BJ (cell line): ENCODE data around the gene TCF12. TPM values are rescaled to one million over a fixed set of nuclear protein-coding genes. Genes with fewer than 3 reads are reported as not detected.

ENCODE experiments used
- CTCF ChIA-PET: fragments of 350-600 bp; formaldehyde crosslinking; extraction: SDS; loops from one replicate; lab custom pipeline; 2021; ENCODE audit warnings: antibody characterized with exemption, inconsistent platforms; lab: Yijun Ruan, JAX
- POLR2A ChIA-PET: fragments of 300-600 bp; sonication (Branson Sonifier 250); formaldehyde crosslinking; extraction: SDS; loops from one replicate; lab custom pipeline; 2021; ENCODE audit warnings: antibody characterized with exemption; lab: Charles Lee
- DNase-seq: peaks from one replicate; pipeline ENCODE4 v3.0.0-alpha.2; 2011; ENCODE audit warnings: low read depth
- H3K27me3 ChIP-seq: 2 replicates; pipeline ENCODE4 v1.6.0; 2011; ENCODE audit warnings: low read length; ENCODE audit not compliant: control insufficient read depth, insufficient read depth
- H3K36me3 ChIP-seq: 2 replicates; pipeline ENCODE4 v1.5.1; 2011; ENCODE audit warnings: low read length; ENCODE audit not compliant: control insufficient read depth, insufficient read depth
- H3K4me3 ChIP-seq: 2 replicates; pipeline ENCODE4 v1.5.1; 2011; ENCODE audit warnings: low read depth, mild to moderate bottlenecking, control low read depth, low read length
- polyA plus RNA-seq: library from polyadenylated mRNA; depleted of rRNA; stranded (reverse); fragments of >200 nt; gene quantifications from 2 replicates; pipeline ENCODE4 v1.2.3, GENCODE V29; 2011
- TF ChIP-seq, protein P1 (sequence below): IDR thresholded peaks from 2 replicates; pipeline ENCODE4 v1.5.1; 2011; ENCODE audit warnings: low read depth, mild to moderate bottlenecking, control low read depth, inconsistent platforms, low read length, moderate library complexity; ENCODE audit not compliant: insufficient read depth

The TCF12 gene
- polyA plus RNA-seq, 1 experiment = 134 TPM

DNA sequence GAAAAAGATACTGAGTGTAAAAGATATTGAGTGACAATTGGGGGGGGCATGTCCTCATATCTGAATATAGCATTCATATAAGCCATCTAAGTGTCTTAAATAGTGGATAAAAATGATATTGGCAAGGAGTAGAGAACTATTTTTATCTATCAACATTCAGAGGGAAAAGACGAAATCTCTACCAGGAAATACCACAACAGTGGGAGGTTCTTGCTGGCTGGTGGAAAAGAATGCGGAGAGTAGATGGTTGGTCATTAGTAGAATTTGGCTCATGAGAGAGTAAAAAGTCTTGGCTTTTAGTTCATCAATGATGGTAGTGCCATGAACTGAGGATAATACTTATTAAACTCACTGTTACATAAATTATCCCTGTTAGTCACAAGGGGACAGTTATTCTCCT lies 4.8 kb upstream of the TCF12 start:
- DNase-seq = no peak
- CTCF ChIA-PET = no interaction called here

DNA sequence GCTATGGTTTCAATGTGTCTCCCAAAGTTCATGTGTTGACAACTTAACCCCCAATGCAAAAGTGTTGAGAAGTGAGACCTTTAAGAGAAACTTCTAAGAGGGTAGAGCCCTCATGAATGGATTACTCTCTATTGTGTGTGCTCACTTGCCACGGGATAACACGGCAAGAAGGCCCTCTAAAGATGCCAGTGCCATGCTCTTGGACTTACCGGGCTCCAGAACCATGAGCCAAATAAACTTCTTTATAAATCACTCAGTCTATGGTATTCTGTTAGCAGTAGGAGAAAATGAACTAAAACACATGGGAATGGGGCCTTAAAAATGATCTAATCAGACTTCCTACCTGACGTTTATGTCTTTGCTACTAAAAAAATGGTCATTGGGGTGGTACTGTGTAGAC lies 2.6 kb upstream of the TCF12 start:
- H3K27me3 ChIP-seq = no peaks in the 10 kb centered on the region
- CTCF ChIA-PET = interaction anchor here (1.4 kb wide), 1 partner anchor 222 kb away, joined by 4 read pairs; no protein-coding TSS in a partner anchor
- POLR2A ChIA-PET = no interaction called here
- DNase-seq = no peak
- no peaks in the 10 kb centered on the region for H3K36me3 ChIP-seq
- H3K4me3 ChIP-seq = no peak overlapping the region
- TF ChIP-seq, protein P1, sequence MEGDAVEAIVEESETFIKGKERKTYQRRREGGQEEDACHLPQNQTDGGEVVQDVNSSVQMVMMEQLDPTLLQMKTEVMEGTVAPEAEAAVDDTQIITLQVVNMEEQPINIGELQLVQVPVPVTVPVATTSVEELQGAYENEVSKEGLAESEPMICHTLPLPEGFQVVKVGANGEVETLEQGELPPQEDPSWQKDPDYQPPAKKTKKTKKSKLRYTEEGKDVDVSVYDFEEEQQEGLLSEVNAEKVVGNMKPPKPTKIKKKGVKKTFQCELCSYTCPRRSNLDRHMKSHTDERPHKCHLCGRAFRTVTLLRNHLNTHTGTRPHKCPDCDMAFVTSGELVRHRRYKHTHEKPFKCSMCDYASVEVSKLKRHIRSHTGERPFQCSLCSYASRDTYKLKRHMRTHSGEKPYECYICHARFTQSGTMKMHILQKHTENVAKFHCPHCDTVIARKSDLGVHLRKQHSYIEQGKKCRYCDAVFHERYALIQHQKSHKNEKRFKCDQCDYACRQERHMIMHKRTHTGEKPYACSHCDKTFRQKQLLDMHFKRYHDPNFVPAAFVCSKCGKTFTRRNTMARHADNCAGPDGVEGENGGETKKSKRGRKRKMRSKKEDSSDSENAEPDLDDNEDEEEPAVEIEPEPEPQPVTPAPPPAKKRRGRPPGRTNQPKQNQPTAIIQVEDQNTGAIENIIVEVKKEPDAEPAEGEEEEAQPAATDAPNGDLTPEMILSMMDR = no peak

More for the DNA sequence above, 4.8 kb upstream of the TCF12 start:
- POLR2A ChIA-PET = no interaction called here
- Histone ChIP-seq H3K4me3 (no peak overlapping the region), H3K36me3 (no peaks in the 10 kb centered on the region), H3K27me3 (no peaks in the 10 kb centered on the region)
- TF ChIP-seq, protein P1 = no peak

DNA sequence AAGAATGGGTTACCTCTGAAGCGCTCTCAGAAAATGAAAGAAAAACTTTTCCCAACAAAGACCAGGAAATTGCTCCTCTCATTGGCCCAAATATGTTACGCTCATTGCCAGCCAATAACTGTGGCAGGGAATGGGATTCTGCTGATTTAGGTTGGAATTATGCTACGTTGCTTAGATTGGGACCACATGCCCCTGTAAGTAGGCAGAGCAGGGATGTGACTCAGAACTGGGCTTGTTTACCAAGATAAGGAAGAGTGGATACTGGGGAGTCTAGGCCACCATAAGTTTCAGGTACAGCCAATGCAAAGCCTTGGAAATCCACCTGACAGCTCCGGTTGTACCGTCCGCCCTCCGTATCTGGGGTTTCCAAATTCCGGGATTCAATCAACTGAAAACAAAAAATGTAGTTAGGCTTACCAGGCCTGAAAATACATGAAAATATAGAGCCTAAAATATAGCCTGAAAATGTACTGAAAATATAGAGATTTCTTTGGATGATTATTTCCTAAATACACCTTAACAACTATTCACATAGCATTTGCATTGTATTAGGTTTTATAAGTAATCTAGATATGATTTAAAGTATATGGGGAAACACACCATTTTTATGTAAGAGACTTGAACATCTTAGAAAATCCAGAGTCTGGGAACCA lies 1.5 kb upstream of the TCF12 start:
- ChIA-PET CTCF (no interaction called here), POLR2A (no interaction called here)
- no peak for DNase-seq
- TF ChIP-seq, protein P1 = no peak
- Histone ChIP-seq H3K36me3 (no peaks in the 10 kb centered on the region), H3K4me3 (no peak overlapping the region), H3K27me3 (no peaks in the 10 kb centered on the region)

DNA sequence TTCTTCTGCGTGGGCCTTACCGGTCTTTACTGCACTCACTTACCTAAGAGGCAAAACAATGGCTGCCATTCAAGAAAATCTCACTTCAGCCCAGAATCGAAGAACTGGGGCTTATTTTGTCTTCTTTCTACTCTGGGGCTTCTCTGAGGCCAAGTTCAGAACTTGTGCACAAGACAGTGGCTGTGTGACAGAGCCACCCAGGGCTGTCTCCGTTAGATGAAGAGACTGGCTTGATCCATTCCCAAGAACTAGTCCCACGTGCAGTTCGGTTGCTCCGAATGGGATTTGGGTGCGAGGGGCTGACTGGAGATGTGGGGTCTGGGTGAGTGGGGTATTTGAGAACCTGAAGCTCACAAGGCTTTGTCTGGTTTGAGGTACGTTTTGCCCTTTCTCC lies 795 bp upstream of the TCF12 start:
- no peak for DNase-seq
- peak overlapping the region; percentile 98 for H3K4me3 ChIP-seq
- TF ChIP-seq, protein P1 = no peak
- CTCF ChIA-PET = interaction anchor here (0.6 to 1.5 kb wide), 11 partner anchors 7 to 298 kb away, joined by 3 to 16 read pairs (median 4); no protein-coding TSS in a partner anchor
- H3K27me3 ChIP-seq = no peaks in the 10 kb centered on the region
- POLR2A ChIA-PET = interaction anchor here (0.6 to 0.7 kb wide), 2 partner anchors 12 to 82 kb away, joined by 4 read pairs; no protein-coding TSS in a partner anchor
- no peaks in the 10 kb centered on the region for H3K36me3 ChIP-seq

DNA sequence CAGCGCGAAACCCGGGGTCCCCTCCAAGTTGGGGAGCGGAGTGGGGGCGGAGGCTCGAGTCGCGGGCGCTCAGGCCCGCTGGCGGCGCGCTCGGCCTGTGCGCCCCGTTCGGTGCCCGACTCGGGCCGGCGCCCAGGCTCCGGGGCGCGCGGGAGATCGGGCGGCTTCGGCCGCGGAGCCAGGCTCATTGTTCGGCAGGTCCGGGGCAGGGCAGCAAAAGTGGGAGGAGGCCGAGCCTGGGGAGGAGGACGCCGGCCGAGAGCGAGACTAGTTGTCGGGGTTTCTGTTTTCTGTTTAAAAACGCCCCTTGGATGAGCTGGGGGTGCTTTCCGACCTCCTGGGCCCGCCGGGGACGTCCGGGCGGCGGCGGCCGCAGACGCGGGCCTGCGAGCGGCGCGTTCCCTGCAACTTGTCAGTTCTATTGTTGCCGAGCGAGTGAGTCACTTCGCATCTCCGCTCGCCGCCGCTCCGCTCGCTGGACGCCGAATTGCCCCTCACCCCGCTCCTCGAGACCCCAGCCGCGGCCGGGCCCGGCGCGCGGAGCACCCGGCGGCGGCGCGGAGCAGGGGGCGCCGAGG lies 676 bp downstream of the TCF12 start:
- CTCF ChIA-PET = interaction anchor here (1.0 to 1.5 kb wide), 5 partner anchors 26 to 227 kb away, joined by 3 to 16 read pairs (median 3); no protein-coding TSS in a partner anchor
- H3K4me3 ChIP-seq = peak overlapping the region; percentile 98
- DNase-seq = no peak
- no peaks in the 10 kb centered on the region for H3K27me3 ChIP-seq
- POLR2A ChIA-PET = interaction anchor here (1.5 kb wide), 1 partner anchor 30 kb away, joined by 3 read pairs; no protein-coding TSS in a partner anchor
- TF ChIP-seq, protein P1 = no peak
- no peaks in the 10 kb centered on the region for H3K36me3 ChIP-seq
